GM15510 (cell line): ENCODE data around the gene CD93.

Experiments used
- POLR2A ChIP-seq: IDR thresholded peaks from 3 replicates; pipeline ENCODE4 v1.6.1; 2011; ENCODE audit warnings: borderline replicate concordance; ENCODE audit not compliant: insufficient read length; ENCODE audit errors: extremely low read depth

Gene CD93

GRCh38 chr20:23123886-23124285 is 37.8 kb upstream of the CD93 start:
- no peak for TF ChIP-seq POLR2A

GRCh38 chr20:23122796-23123655 is 36.9 kb upstream of the CD93 start:
- no peak for TF ChIP-seq POLR2A

GRCh38 chr20:23122321-23122720 is 36.2 kb upstream of the CD93 start:
- TF ChIP-seq POLR2A: no peak

- no peak for TF ChIP-seq POLR2A
Observed at GRCh38 chr20:23121751-23122320, 35.7 kb upstream of the CD93 start.

- TF ChIP-seq POLR2A: no peak
Observed at GRCh38 chr20:23120936-23121750, 35.0 kb upstream of the CD93 start.

- TF ChIP-seq POLR2A: no peak
Observed at GRCh38 chr20:23120261-23120660, 34.1 kb upstream of the CD93 start.

GRCh38 chr20:23119456-23120216 is 33.5 kb upstream of the CD93 start:
- no peak for TF ChIP-seq POLR2A

- no peak for TF ChIP-seq POLR2A
Observed at GRCh38 chr20:23118766-23119165, 32.6 kb upstream of the CD93 start.

GRCh38 chr20:23118144-23118543 is 32.0 kb upstream of the CD93 start:
- no peak for TF ChIP-seq POLR2A

- TF ChIP-seq POLR2A: no peak
Observed at GRCh38 chr20:23117738-23118137, 31.6 kb upstream of the CD93 start.

GRCh38 chr20:23116311-23117089 is 30.4 kb upstream of the CD93 start:
- no peak for TF ChIP-seq POLR2A

- no peak for TF ChIP-seq POLR2A
Observed at GRCh38 chr20:23115822-23116221, 29.7 kb upstream of the CD93 start.

GRCh38 chr20:23114448-23115082 is 28.4 kb upstream of the CD93 start:
- no peak for TF ChIP-seq POLR2A
